AG09319 (cell line): ENCODE data around the gene FBXW12.

Experiments
- DNase-seq: peaks from one replicate; pipeline ENCODE4 v3.0.0-alpha.2; 2010; ENCODE audit warnings: low read depth; ENCODE audit errors: extremely low read depth
- CTCF ChIP-seq: IDR thresholded peaks from 2 replicates; pipeline ENCODE4 v1.5.1; 2011; ENCODE audit warnings: low read depth, mild to moderate bottlenecking, inconsistent platforms, low read length, moderate library complexity

FBXW12 gene

GRCh38 chr3:48411041-48411588 lies 39.1 kb downstream of the FBXW12 start:
- TF ChIP-seq CTCF: no peak
- DNase-seq: no peak

- no peak for TF ChIP-seq CTCF
- DNase-seq: no peak
Observed at GRCh38 chr3:48411606-48412374, 39.8 kb downstream of the FBXW12 start.

- no peak for TF ChIP-seq CTCF
- no peak for DNase-seq
Observed at GRCh38 chr3:48412375-48413001, 40.5 kb downstream of the FBXW12 start.

- no peak for DNase-seq
Observed at GRCh38 chr3:48413086-48413485, 41.1 kb downstream of the FBXW12 start.

GRCh38 chr3:48413611-48414010 lies 41.6 kb downstream of the FBXW12 start:
- TF ChIP-seq CTCF: no peak
- no peak for DNase-seq

More at GRCh38 chr3:48413086-48413485, 41.1 kb downstream of the FBXW12 start:
- TF ChIP-seq CTCF: no peak

GRCh38 chr3:48414376-48415250 lies 42.6 kb downstream of the FBXW12 start:
- no peak for TF ChIP-seq CTCF
- no peak for DNase-seq
